Measurements from ENCODE around the gene ZNF524.

DNA sequence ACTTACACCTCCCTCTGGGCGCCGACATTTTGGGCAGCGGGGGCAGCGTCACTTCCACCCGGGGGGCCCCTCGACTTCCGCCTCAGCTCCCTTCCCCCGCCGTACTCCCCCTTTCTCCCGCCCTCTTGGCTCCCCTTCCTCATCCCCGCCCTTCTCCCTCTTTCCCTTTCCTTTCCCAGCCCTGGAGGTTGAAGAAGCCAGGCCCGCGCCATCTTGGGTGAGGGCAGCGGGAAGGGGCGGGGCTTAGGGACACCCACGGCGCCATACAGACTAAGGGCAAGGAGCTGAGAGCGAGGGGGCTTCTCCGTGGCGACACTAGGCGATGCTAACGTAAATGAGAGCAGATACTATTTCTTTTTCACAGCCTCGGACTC lies 633 bp upstream of the ZNF524 start, which contains the start of gene FIZ1:
- TF ChIP-seq SP1 (IDR thresholded peaks at IDR 0.05) (no peak), ELF4 (IDR thresholded peaks at IDR 0.05) (peak; percentile 67; the same call in 1 of the 2 replicates), HDGF (IDR thresholded peaks at IDR 0.05; ENCODE audit: borderline replicate concordance) (no peak)

Data from HEK293T (cell line).